Nephron (organoid): Measurements from ENCODE around the gene HERC6.
"Not testable (repeated sequence)": the region's sequence is repeated elsewhere in the genome, so short reads cannot be mapped to it uniquely, and the experiment has no call there.

Experiments used
- H3K27ac Mint-ChIP-seq, 3 experiments: 2 replicates each; pipeline ENCODE4 v1.8.0; 2020; ENCODE audit warnings: mixed read lengths in 3 of 3, mild to moderate bottlenecking in 2 of 3, moderate library complexity in 1 of 3
- H3K27me3 Mint-ChIP-seq: 2 replicates; pipeline ENCODE4 v1.8.0; 2021; ENCODE audit warnings: low read depth, mild to moderate bottlenecking, moderate library complexity, mixed read lengths
- H3K36me3 Mint-ChIP-seq: 2 replicates; pipeline ENCODE4 v1.8.0; 2020; ENCODE audit warnings: low read depth, mixed read lengths
- H3K4me1 Mint-ChIP-seq: 2 replicates; pipeline ENCODE4 v1.8.0; 2020; ENCODE audit warnings: mixed read lengths
- H3K4me3 Mint-ChIP-seq, 3 experiments: 2 replicates each; pipeline ENCODE4 v1.8.0; 2020; ENCODE audit warnings: mild to moderate bottlenecking in 3 of 3, mixed read lengths in 3 of 3, moderate library complexity in 2 of 3
- H3K9me3 Mint-ChIP-seq: 2 replicates; pipeline ENCODE4 v1.8.0; 2020; ENCODE audit warnings: mixed read lengths
- CTCF ChIP-seq, 3 experiments: fragments of 200-600 bp; sonication (generic); IDR thresholded peaks; one replicate each; pipeline ENCODE4 v1.5.0; 2021; ENCODE audit warnings: antibody characterized with exemption in 3 of 3; ENCODE audit not compliant: unreplicated experiment in 3 of 3

Gene HERC6

GRCh38 chr4:88360256-88360655 lies 18.4 kb upstream of the HERC6 start:
- Mint-ChIP-seq H3K36me3 (no peaks in the 10 kb centered on the region), H3K9me3 (peaks cover 38% of the 10 kb centered on the region), H3K27ac (no peak overlapping the region), H3K27me3 (no peaks in the 10 kb centered on the region), H3K4me3 (no peak overlapping the region), H3K4me1 (no peaks in the 10 kb centered on the region)
- no peak for TF ChIP-seq CTCF (IDR thresholded peaks at IDR 0.05; ENCODE audit: unreplicated experiment in 3 of 3)

DNA sequence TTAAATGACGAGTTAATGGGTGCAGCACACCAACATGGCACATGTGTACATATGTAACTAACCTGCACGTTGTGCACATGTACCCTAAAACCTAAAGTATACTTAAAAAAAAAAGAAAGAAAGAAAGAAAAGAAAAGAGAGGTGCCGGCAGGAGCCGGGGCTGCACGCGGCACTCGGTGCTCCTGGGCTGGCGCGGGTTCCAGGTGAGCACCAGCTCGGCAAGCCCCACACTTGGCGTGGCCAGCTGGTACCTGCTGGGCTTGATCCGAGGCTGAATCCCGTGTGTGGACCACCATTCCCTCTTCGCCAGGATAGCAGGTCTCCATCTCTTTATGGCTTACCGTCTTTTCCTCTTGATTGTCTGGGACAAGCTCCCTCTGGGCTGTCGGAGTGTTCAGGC lies 17.9 kb upstream of the HERC6 start:
- no peak overlapping the region for H3K4me3 Mint-ChIP-seq
- H3K9me3 Mint-ChIP-seq, result peaks cover 38% of the 10 kb centered on the region
- H3K27ac Mint-ChIP-seq, result no peak overlapping the region
- no peaks in the 10 kb centered on the region for H3K4me1 Mint-ChIP-seq
- no peak for TF ChIP-seq CTCF (IDR thresholded peaks at IDR 0.05; ENCODE audit: unreplicated experiment in 3 of 3)
- H3K36me3 Mint-ChIP-seq, result no peaks in the 10 kb centered on the region
- H3K27me3 Mint-ChIP-seq, result no peaks in the 10 kb centered on the region

DNA sequence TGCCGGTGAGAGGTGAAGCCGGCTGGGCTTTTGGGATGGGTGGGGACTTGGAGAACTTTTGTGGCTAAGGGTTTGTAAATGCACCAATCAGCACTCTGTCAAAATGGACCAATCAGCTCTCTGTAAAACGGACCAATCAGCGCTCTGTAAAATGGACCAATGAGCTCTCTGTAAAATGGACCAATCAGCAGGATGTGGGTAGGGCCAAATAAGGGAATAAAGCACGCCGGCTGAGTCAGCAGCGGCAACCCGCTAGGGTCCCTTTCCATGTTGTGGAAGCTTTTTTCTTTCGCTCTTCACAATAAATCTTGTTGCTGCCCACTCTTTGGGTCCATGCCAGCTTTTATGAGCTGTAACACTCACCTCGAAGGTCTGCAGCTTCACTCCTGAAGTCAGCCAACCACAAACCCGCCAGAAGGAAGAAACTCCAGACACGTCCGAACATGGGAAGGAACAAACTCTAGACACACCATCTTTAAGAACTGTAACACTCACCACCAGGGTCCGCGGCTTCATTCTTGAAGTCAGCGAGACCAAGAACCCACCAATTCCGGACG lies 17.4 kb upstream of the HERC6 start:
- H3K9me3 Mint-ChIP-seq, result peaks cover 38% of the 10 kb centered on the region
- H3K4me3 Mint-ChIP-seq, H3K36me3 Mint-ChIP-seq, H3K27ac Mint-ChIP-seq, H3K27me3 Mint-ChIP-seq, H3K4me1 Mint-ChIP-seq: not testable (repeated sequence)

DNA sequence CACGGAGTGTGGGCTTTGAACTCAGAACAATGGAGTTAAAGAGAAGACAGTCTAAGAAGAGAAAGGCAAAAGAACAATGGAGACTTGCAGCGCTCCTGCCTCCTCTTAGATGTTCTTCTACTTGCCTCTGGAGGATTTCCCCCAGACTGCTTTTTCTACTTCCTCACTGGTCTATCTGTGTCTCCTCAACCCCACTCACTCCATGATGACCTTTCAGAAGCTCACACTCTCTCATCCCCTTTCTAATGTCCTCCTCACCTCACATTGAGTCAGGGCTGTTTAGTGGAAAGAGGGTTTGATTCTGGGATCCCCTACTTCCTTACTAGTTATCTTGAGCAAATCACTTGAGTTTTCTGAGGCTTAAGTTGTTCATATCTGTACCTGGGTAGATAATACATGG lies 12.2 kb upstream of the HERC6 start:
- Mint-ChIP-seq H3K9me3 (peaks cover 19% of the 10 kb centered on the region), H3K4me1 (no peaks in the 10 kb centered on the region), H3K36me3 (no peaks in the 10 kb centered on the region), H3K4me3 (no peak overlapping the region), H3K27me3 (peaks cover 5% of the 10 kb centered on the region), H3K27ac (no peak overlapping the region)
- TF ChIP-seq CTCF (IDR thresholded peaks at IDR 0.05; ENCODE audit: unreplicated experiment in 3 of 3), result no peak

- Mint-ChIP-seq H3K27me3 (peaks cover 5% of the 10 kb centered on the region), H3K9me3 (peaks cover 9% of the 10 kb centered on the region), H3K4me3 (no peak overlapping the region), H3K36me3 (no peaks in the 10 kb centered on the region), H3K27ac (no peak overlapping the region), H3K4me1 (no peaks in the 10 kb centered on the region)
- no peak for TF ChIP-seq CTCF (IDR thresholded peaks at IDR 0.05; ENCODE audit: unreplicated experiment in 3 of 3)
Measured at GRCh38 chr4:88367826-88368225, 10.8 kb upstream of the HERC6 start.

- peak; percentile 49 to 62 (median 52) for TF ChIP-seq CTCF (IDR thresholded peaks at IDR 0.05; ENCODE audit: unreplicated experiment in 3 of 3)
Measured at GRCh38 chr4:88369180-88369812, 9.4 kb upstream of the HERC6 start.

More at GRCh38 chr4:88369180-88369812, 9.4 kb upstream of the HERC6 start:
- H3K36me3 Mint-ChIP-seq, H3K27me3 Mint-ChIP-seq, H3K27ac Mint-ChIP-seq, H3K9me3 Mint-ChIP-seq, H3K4me3 Mint-ChIP-seq, H3K4me1 Mint-ChIP-seq: not testable (repeated sequence)
